Ascending aorta (tissue), 2 donors: Measurements from ENCODE around the gene AKT3. TPM values are rescaled to one million over a fixed set of nuclear protein-coding genes. Genes with fewer than 3 reads are reported as not detected.

Experiments
- DNase-seq, 2 donors: peaks; one replicate each; pipeline ENCODE4 v3.0.0-alpha.2; 2019; ENCODE audit warnings: low spot score in 2 of 2
- H3K27ac ChIP-seq, 2 donors: fragments of 200-600 bp; sonication (generic); one replicate each; pipeline ENCODE4 v1.5.1; 2016 to 2017; ENCODE audit warnings: mild to moderate bottlenecking in 1 of 2
- H3K27me3 ChIP-seq: fragments of 200-600 bp; sonication (generic); one replicate; pipeline ENCODE4 v1.5.1; 2017
- H3K36me3 ChIP-seq, 2 donors: fragments of 200-600 bp; sonication (generic); one replicate each; pipeline ENCODE4 v1.5.1; 2016
- H3K4me1 ChIP-seq, 2 donors: fragments of 200-600 bp; sonication (generic); one replicate each; pipeline ENCODE4 v1.5.1; 2016 to 2017; ENCODE audit warnings: mild to moderate bottlenecking in 1 of 2
- H3K4me3 ChIP-seq, 2 donors: fragments of 200-600 bp; sonication (generic); one replicate each; pipeline ENCODE4 v1.5.1; 2016 to 2017; ENCODE audit warnings: mild to moderate bottlenecking in 1 of 2
- H3K9me3 ChIP-seq, 2 donors: fragments of 200-600 bp; sonication (generic); one replicate each; pipeline ENCODE4 v1.5.1; 2016
- intact Hi-C: fragments of 100-400 bp; cut with DNase I; formaldehyde crosslinking; loops from one replicate; pipeline ENCODE4 v1.15.1; 2023
- total RNA-seq: library from RNA; depleted of rRNA; stranded (reverse); fragments of >200 nt; gene quantifications from one replicate; pipeline ENCODE4 v1.1.0, GENCODE V29; 2016
- TF ChIP-seq, protein P1 (sequence below), 3 experiments: fragments of 200-600 bp in 2 of 3; fragments of 450-650 bp in 1 of 3; sonication (generic) in 2 of 3; IDR thresholded peaks; one replicate each; pipeline ENCODE4 v1.5.1; 2016 to 2019; ENCODE audit warnings: antibody characterized with exemption in 3 of 3, mild to moderate bottlenecking in 1 of 3, moderate library complexity in 1 of 3

Gene AKT3
- total RNA-seq, 1 donor from 2014 or later, result 38.0 TPM

DNA sequence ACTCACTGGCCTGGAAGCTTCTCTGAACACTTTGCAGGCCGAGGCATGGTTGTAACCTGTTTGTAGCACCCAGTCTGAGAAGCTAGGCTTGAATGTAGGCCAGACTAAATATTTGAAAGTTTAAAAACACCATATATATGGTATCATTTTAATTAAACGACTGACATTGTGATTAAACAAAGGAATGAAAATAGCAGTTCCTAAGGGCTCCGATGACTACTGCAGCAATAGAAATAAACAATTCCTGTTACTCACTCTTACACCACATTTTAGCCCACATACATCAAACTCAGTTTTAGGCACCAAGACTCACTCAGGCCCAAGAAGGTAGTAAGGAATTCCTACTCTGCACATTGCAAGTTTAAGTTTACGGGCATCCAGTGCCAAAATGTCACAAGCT, 281.2 kb downstream of the AKT3 start:
- Histone ChIP-seq H3K4me3 (no peak overlapping the region), H3K9me3 (no peaks in the 10 kb centered on the region), H3K27ac (no peak overlapping the region), H3K4me1 (peaks cover 0 to 3% of the 10 kb centered on the region in 2 donors), H3K36me3 (peaks cover 0 to 15% of the 10 kb centered on the region in 2 donors), H3K27me3 (no peaks in the 10 kb centered on the region)
- intact Hi-C loops, result no loop called here
- TF ChIP-seq, protein P1, sequence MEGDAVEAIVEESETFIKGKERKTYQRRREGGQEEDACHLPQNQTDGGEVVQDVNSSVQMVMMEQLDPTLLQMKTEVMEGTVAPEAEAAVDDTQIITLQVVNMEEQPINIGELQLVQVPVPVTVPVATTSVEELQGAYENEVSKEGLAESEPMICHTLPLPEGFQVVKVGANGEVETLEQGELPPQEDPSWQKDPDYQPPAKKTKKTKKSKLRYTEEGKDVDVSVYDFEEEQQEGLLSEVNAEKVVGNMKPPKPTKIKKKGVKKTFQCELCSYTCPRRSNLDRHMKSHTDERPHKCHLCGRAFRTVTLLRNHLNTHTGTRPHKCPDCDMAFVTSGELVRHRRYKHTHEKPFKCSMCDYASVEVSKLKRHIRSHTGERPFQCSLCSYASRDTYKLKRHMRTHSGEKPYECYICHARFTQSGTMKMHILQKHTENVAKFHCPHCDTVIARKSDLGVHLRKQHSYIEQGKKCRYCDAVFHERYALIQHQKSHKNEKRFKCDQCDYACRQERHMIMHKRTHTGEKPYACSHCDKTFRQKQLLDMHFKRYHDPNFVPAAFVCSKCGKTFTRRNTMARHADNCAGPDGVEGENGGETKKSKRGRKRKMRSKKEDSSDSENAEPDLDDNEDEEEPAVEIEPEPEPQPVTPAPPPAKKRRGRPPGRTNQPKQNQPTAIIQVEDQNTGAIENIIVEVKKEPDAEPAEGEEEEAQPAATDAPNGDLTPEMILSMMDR (IDR thresholded peaks at IDR 0.05), result no peak
- no peak for DNase-seq

DNA sequence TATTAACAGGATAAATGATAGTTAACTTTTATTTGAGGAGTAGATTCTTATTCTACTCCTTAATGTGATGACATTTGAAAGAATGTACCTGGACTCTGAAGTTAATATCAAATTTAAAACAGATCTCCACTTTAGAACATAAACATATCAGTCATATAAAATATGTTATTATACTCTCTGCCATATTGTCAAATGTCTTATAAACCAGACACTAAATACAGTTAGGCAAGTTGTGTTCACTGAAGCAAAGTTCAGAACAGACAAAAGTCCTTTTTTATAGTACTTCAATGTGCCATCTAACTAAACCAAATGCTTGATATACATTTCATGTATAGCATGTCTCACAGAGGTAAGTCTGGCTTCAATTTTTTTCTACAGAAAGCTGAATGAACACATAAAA, 285.2 kb downstream of the AKT3 start:
- intact Hi-C loops, result no loop called here
- Histone ChIP-seq H3K27me3 (no peaks in the 10 kb centered on the region), H3K4me3 (no peak overlapping the region), H3K36me3 (peaks cover 10 to 28% of the 10 kb centered on the region in 2 donors), H3K4me1 (peaks cover 0 to 3% of the 10 kb centered on the region in 2 donors), H3K27ac (no peak overlapping the region), H3K9me3 (no peaks in the 10 kb centered on the region)
- DNase-seq, result no peak
- TF ChIP-seq, protein P1 (IDR thresholded peaks at IDR 0.05), result no peak

DNA sequence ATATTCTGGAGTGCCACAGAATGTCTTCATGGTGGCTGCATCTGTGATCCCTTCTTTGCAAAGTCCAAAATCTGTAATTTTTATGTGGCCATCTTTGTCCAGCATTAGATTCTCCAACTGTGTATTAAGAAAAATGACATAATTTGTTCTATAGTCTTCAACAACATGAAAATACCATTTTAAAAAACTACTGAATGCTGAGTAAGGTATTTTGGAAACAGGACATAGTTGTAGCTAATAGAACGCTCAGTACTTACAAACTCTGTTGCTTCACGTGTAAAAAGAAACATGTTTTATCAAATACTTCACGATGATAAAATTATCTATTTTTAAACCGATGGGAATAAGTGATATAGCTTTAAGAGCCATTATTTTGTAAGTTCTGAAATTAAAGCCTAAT, 286.3 kb downstream of the AKT3 start:
- Histone ChIP-seq H3K36me3 (peaks cover 10 to 28% of the 10 kb centered on the region in 2 donors), H3K9me3 (no peaks in the 10 kb centered on the region), H3K27me3 (no peaks in the 10 kb centered on the region), H3K4me3 (no peak overlapping the region), H3K27ac (no peak overlapping the region), H3K4me1 (peaks cover 0 to 3% of the 10 kb centered on the region in 2 donors)
- TF ChIP-seq, protein P1 (IDR thresholded peaks at IDR 0.05), result no peak
- intact Hi-C loops, result no loop called here
- DNase-seq, result no peak

DNA sequence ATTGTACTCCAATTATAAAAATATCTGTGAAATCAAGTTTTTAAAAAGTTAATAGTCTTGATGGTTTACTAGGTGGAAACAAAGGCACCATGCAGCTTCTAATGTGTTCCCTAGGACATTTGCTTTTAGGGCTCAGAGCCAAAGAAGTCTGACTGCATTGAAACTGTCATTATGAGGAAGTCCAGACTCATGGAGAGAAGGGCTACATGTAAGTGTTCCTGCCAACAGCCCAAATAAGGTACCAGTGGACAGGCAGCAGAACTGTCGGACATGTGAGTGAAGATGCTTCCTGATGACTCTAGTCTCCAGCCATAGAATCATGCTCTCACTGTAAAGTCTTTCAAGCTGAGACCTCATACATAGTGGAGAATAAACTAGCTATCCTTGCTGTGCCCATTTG, 287.6 kb downstream of the AKT3 start:
- no peak for DNase-seq
- TF ChIP-seq, protein P1 (IDR thresholded peaks at IDR 0.05), result no peak

DNA sequence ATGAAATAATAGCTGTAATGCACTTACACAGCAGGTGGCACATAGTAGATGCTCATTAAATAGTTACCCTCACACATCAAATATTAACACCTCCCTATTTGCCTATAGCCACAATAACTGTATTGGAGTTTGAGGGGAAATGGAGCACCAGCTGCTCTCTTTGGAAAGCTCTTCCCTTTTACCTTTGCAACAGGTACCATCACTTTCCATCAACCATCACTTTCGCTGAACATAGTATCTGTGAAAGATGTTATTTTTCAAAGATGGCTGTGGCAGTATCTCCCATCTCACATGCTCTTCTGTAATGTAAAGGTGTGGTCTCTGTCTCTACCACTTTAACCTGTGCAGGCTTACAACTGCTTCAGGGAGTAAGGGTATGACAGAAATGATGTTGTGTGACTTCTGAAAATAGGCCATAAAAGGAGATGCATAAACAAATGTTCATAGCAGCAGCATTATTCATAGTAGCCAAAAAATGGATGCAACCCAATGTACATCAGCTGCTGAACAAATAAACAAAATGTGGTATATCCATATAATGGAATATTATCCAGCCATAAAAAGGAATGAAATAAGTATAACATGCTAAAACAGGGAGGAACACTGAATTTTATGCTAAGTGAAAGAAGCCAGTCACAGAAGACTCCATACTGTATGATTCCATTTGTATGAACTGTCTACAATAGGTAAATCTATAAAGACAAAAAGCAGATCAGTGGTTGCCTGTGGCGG, 288.3 kb downstream of the AKT3 start:
- Histone ChIP-seq H3K4me1 (no peaks in the 10 kb centered on the region), H3K27ac (no peak overlapping the region), H3K27me3 (no peaks in the 10 kb centered on the region), H3K36me3 (peaks cover 10 to 24% of the 10 kb centered on the region in 2 donors), H3K4me3 (no peak overlapping the region), H3K9me3 (no peaks in the 10 kb centered on the region)
- intact Hi-C loops, result no loop called here
- DNase-seq, result no peak
- TF ChIP-seq, protein P1 (IDR thresholded peaks at IDR 0.05), result no peak

More for the DNA sequence above, 287.6 kb downstream of the AKT3 start:
- intact Hi-C loops, result no loop called here
- Histone ChIP-seq H3K9me3 (no peaks in the 10 kb centered on the region), H3K27me3 (no peaks in the 10 kb centered on the region), H3K27ac (no peak overlapping the region), H3K36me3 (peaks cover 10 to 28% of the 10 kb centered on the region in 2 donors), H3K4me1 (no peaks in the 10 kb centered on the region), H3K4me3 (no peak overlapping the region)
